Stimulated activated naive B cell treated with anti-CD40 and anti-IgM and Interleukin-4, amounts not matched to agents 10 μg/mL and 1 μg/mL and 100 μg/mL, for 72 hours (primary cell): ENCODE data around the gene MPV17.
A peak's percentile ranks its signal among the peaks of the same experiment; 100 is the strongest.
"Not testable (repeated sequence)": the region's sequence is repeated elsewhere in the genome, so short reads cannot be mapped to it uniquely, and the experiment has no call there.

Source experiments
- ATAC-seq, 2 donors: fragments of 150-1000 bp; cut with Tn5 transposase; replicated peaks; 2 replicates each; pipeline ENCODE4 v1.10.0; 2021; ENCODE audit warnings: moderate library complexity in 1 of 2
- DNase-seq: peaks from one replicate; pipeline ENCODE4 v3.0.0; 2021
- H3K27ac Mint-ChIP-seq: one replicate; pipeline ENCODE4 v1.8.0; 2022; ENCODE audit warnings: mild to moderate bottlenecking, mixed read lengths
- H3K27me3 Mint-ChIP-seq, 2 donors: one replicate each; pipeline ENCODE4 v1.8.0; 2022; ENCODE audit warnings: mixed read lengths in 2 of 2
- H3K36me3 Mint-ChIP-seq, 2 donors: one replicate each; pipeline ENCODE4 v1.8.0; 2022; ENCODE audit warnings: mixed read lengths in 2 of 2, mild to moderate bottlenecking in 1 of 2
- H3K4me1 Mint-ChIP-seq, 2 donors: one replicate each; pipeline ENCODE4 v1.8.0; 2022; ENCODE audit warnings: mixed read lengths in 2 of 2, mild to moderate bottlenecking in 1 of 2
- H3K4me3 Mint-ChIP-seq, 2 donors: one replicate each; pipeline ENCODE4 v1.8.0; 2022; ENCODE audit warnings: mild to moderate bottlenecking in 2 of 2, mixed read lengths in 2 of 2, moderate library complexity in 1 of 2
- H3K9me3 Mint-ChIP-seq, 2 donors: one replicate each; pipeline ENCODE4 v1.8.0; 2022; ENCODE audit warnings: mixed read lengths in 2 of 2, mild to moderate bottlenecking in 1 of 2

The MPV17 gene

DNA sequence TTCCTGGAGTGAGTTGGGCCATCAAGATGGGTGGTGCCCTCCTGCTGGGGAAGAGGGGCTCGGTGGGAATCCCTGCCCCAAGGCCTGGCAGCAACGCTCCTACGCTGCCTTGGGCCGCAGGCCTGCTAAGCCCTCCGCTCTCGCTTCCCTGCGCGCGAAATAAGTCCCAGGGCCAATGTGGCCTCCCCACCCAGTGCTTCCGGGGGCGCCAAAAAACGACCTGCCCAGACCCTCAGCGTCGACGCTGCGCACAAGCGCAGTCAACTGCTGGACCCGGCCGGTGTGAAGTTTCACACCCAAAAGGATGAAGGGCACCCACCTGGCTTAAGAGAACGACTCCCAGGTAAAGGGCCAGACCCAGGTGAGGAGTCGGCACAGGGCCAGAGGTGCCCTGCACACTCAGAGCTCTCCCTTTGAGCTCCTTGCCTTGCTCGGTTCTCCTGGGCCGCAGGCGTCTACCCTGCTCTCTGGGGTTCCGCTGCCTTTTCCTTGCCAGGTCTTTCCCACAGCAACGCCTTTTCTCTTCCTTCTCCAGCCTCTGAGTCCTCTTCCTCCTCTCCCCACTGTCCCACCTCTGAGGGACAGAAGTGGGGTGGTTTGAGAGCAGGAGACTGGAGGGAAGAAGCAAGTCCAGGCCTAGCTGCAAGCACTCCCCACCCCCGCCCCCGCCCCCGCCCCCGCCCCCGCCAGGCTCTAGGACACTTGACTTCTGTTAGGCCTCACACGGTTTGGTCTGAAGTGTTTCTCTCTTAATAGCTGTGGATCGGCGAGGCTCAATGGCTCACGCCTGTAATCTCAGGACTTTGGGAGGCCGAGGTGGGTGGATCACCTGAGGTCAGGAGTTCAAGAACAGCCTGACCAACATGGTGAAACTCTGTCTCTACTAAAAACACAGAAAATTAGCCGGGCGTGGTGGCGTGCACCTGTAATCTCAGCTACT, 47.4 kb downstream of the MPV17 start, which contains the start of gene DNAJC5G:
Gene DNAJC5G (plus strand): TSS at position 223 of the 940 bp plus-strand sequence. CDS start 1,296 bp downstream, outside the sequence.
- no peak within 1 kb of the TSS for H3K27ac Mint-ChIP-seq

DNA sequence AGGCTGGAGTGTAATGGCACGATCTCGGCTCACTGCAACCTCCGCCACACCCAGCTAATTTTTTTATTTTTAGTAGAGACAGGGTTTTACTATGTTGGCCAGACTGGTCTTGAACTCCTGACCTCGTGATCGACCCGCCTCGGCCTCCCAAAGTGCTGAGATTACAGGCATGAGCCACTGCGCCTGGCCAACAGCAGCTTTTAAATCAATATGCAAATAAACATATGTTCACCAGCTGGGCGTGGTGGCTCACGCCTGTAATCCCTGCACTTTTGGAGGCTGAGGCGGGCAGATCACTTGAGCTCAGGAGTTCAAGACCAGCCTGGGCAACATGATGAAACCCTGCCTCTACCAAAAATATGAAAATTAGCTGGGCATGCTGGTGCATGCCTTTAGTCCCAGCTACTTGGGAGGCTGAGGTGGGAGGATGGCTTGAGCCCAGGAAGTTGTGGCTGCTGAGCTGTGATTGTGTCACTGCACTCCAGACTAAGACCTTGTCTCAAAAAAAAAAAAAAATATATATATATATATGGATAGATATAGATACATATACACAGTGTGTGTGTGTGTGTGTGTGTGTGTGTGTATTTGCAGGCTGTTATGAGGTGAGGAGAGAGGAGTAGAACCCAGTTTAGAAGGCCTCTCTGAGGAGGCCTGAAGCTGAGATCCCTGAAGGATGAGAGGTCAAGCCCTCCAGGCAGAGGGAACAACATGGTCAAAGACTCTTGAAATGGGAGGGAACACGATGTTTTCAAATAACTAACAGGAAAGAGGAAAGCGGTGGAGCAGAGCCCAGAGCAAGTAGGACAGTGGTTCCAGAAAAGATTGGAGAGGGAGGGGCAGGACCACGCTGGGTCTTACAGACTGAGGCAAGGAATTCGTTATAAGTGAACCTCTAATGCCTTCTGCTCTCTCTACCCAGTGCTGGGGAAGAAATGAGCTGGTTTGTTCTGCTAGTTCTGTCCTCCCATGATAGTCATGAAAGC, 50.1 kb downstream of the MPV17 start:
- not testable (repeated sequence) for H3K4me3 Mint-ChIP-seq, DNase-seq, H3K4me1 Mint-ChIP-seq, H3K27ac Mint-ChIP-seq, H3K36me3 Mint-ChIP-seq, H3K9me3 Mint-ChIP-seq, ATAC-seq
- H3K27me3 Mint-ChIP-seq: peaks cover 16 to 26% of the 10 kb centered on the region in 2 donors

More for the DNA sequence above, 47.4 kb downstream of the MPV17 start, which contains the start of gene DNAJC5G:
- ATAC-seq: no peak
- DNase-seq: no peak
- H3K4me1 Mint-ChIP-seq: peaks cover 5% of the 10 kb centered on the region in 2 donors
- H3K4me3 Mint-ChIP-seq: no peak within 1 kb of the TSS
- peaks cover 14 to 30% of the 10 kb centered on the region in 2 donors for H3K27me3 Mint-ChIP-seq
- no peaks in the 10 kb centered on the region for H3K36me3 Mint-ChIP-seq
- no peaks in the 10 kb centered on the region for H3K9me3 Mint-ChIP-seq

DNA sequence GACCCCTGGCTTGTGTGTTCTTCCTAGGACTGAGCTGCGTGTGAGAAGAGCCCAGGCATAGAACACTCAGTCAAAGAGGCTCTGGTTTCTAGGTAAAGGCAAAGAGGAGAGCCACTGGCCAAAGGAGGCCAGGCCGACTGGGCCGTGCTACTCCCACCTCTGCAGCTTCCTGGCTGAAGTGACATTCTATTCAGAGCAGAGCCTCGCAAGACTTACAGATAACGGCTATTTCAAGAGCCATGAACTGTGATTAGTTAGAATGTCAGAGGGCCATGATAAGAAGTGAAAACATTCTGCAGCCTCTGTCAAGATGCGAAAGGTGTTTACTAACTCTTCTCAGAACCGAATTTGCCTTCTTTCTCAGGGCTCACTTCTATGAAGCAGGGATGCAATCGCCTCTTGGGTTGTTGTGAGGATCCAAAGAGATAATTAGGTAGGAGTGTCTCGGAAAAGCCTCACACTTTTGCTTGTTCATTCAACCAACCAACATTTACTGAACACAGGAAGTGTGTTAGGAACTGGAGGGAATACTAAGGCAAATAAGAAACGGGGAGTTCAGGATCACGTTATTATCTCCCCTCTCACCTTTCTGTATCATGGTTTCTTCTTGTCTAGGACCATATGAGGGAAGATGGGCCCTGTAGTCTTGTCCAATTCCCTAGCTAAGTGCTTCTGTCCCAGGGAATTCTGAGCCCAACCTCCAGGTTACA, 51.1 kb downstream of the MPV17 start:
- Mint-ChIP-seq H3K27me3 (peaks cover 12 to 21% of the 10 kb centered on the region in 2 donors), H3K36me3 (no peaks in the 10 kb centered on the region), H3K9me3 (no peaks in the 10 kb centered on the region), H3K4me1 (no peaks in the 10 kb centered on the region), H3K4me3 (no peak overlapping the region), H3K27ac (no peak overlapping the region)
- no peak for DNase-seq
- ATAC-seq: no peak

- H3K4me3 Mint-ChIP-seq: no peak overlapping the region
- H3K27ac Mint-ChIP-seq: no peak overlapping the region
- ATAC-seq: peak in 1 of 2 donors; percentile 42
- peaks cover 12% of the 10 kb centered on the region in 2 donors for H3K27me3 Mint-ChIP-seq
- H3K4me1 Mint-ChIP-seq: no peaks in the 10 kb centered on the region
- no peaks in the 10 kb centered on the region for H3K9me3 Mint-ChIP-seq
- DNase-seq: no peak
- H3K36me3 Mint-ChIP-seq: no peaks in the 10 kb centered on the region
Measured at GRCh38 chr2:27270670-27271069, 52.2 kb downstream of the MPV17 start.

GRCh38 chr2:27270131-27270530, 52.8 kb downstream of the MPV17 start:
- H3K36me3 Mint-ChIP-seq: no peaks in the 10 kb centered on the region
- no peaks in the 10 kb centered on the region for H3K9me3 Mint-ChIP-seq
- peaks cover 11 to 17% of the 10 kb centered on the region in 2 donors for H3K27me3 Mint-ChIP-seq
- H3K4me3 Mint-ChIP-seq: no peak overlapping the region
- ATAC-seq (no peak), DNase-seq (no peak)
- H3K27ac Mint-ChIP-seq: no peak overlapping the region
- H3K4me1 Mint-ChIP-seq: peaks cover 0 to 2% of the 10 kb centered on the region in 2 donors

DNA sequence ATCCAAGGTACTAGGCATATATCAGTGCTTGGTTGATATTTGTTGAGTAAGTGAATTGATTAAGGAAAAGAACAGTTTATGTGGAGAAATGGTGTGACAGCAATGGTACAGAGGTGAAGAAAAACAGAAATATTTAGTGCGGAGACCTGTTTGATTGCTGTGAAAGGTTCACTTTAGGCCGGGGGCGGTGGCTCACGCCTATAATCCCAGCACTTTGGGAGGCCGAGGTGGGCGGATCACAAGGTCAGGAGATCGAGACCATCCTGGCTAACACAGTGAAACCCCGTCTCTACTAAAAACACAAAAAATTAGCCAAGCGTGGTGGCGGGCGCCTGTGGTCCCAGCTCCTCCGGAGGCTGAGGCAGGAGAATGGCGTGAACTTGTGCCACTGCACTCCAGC, 54.6 kb downstream of the MPV17 start:
- H3K36me3 Mint-ChIP-seq, H3K9me3 Mint-ChIP-seq, H3K27ac Mint-ChIP-seq, H3K4me3 Mint-ChIP-seq, ATAC-seq, DNase-seq: not testable (repeated sequence)
- H3K4me1 Mint-ChIP-seq: peaks cover 12 to 16% of the 10 kb centered on the region in 2 donors
- H3K27me3 Mint-ChIP-seq: peaks cover 22 to 23% of the 10 kb centered on the region in 2 donors

GRCh38 chr2:27265536-27265870, 57.4 kb downstream of the MPV17 start:
- DNase-seq (no peak), ATAC-seq (no peak)
- Mint-ChIP-seq H3K9me3 (no peaks in the 10 kb centered on the region), H3K27ac (no peak overlapping the region), H3K27me3 (peaks cover 37 to 40% of the 10 kb centered on the region in 2 donors), H3K4me3 (peak overlapping the region; percentile 46 to 59), H3K36me3 (peaks cover 2 to 3% of the 10 kb centered on the region in 2 donors), H3K4me1 (peaks cover 24 to 31% of the 10 kb centered on the region in 2 donors)

DNA sequence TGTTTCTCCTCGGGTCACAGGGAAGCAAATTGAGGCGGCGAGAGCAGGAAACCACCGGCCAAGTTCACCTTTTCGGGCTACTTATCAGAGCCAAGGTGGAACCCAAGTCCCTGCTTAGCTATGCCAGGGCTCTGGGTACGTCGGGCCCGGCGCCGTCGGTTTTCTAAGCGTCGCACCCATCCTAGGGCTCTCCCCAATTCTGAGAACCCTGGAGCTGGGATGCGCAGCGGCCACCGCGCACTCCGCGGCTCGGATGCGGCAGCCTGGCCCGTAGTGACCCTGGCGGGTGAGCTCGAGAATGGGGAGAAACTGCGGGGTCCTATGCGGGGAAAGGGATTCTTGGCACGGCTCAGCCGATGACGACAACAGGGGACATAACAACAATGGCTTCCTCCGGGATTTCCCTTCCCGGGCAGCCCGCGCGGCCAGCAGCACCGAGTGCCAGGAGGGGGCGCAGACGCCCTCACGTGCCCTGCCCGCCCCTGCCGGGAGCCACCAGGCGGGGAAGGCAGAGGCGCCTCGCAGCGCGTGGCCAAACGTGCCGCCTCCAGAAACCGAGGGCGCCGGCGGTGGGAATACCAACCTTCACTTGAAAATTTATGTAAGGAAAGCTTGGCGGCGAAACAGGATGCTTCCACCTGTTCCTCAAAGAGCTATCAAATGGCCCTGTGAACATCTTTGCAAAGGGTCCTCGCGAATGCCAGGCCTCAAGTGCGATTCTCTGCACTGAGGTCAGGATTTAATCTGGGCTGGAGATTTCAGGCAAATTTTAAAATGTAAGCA, 58.0 kb downstream of the MPV17 start:
- H3K36me3 Mint-ChIP-seq: peaks cover 2 to 3% of the 10 kb centered on the region in 2 donors
- DNase-seq: peak; percentile 55
- peak overlapping the region; percentile 86 to 93 for H3K4me3 Mint-ChIP-seq
- ATAC-seq: peak; percentile 53 to 63
- peaks cover 43 to 46% of the 10 kb centered on the region in 2 donors for H3K27me3 Mint-ChIP-seq
- H3K4me1 Mint-ChIP-seq: peaks cover 24 to 31% of the 10 kb centered on the region in 2 donors
- H3K27ac Mint-ChIP-seq: peak overlapping the region; percentile 39
- H3K9me3 Mint-ChIP-seq: no peaks in the 10 kb centered on the region

DNA sequence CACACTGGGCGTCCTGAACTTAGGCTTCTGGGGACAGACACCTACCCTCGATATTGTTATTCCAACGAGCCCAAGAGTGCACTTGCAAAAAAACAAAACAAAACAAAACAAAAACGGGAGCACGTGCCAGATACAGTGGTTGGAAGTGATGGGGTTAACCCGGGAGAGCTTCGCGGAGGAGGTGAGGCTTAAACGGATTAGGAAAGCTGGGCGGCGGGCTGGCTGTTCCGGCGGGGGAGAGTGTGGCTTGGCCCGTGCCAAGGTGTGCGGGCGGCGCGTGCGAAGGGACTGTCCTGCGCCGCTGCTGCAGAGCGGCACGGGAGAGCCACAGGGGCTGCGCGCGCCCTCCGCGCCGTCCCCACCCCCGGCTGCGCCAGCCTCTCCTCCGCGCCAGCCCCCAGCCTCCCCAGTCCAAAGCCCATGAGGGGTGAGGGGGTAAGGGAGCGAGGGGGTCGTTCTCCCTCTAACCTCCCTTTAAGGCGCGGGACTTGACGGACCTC, 58.6 kb downstream of the MPV17 start:
- no peak overlapping the region for H3K27ac Mint-ChIP-seq
- H3K36me3 Mint-ChIP-seq: peaks cover 2 to 3% of the 10 kb centered on the region in 2 donors
- no peak for DNase-seq
- H3K4me1 Mint-ChIP-seq: peaks cover 24 to 31% of the 10 kb centered on the region in 2 donors
- peak; percentile 51 to 53 for ATAC-seq
- peak overlapping the region; percentile 86 to 93 for H3K4me3 Mint-ChIP-seq
- H3K9me3 Mint-ChIP-seq: no peaks in the 10 kb centered on the region
- H3K27me3 Mint-ChIP-seq: peaks cover 44 to 48% of the 10 kb centered on the region in 2 donors

GRCh38 chr2:27263287-27264252, 59.3 kb downstream of the MPV17 start:
- ATAC-seq (no peak), DNase-seq (no peak)
- H3K27me3 Mint-ChIP-seq: peaks cover 44 to 53% of the 10 kb centered on the region in 2 donors
- H3K4me1 Mint-ChIP-seq: peaks cover 24 to 31% of the 10 kb centered on the region in 2 donors
- H3K36me3 Mint-ChIP-seq: peaks cover 2 to 3% of the 10 kb centered on the region in 2 donors
- H3K9me3 Mint-ChIP-seq: no peaks in the 10 kb centered on the region
- peak overlapping the region; percentile 86 to 93 for H3K4me3 Mint-ChIP-seq
- H3K27ac Mint-ChIP-seq: peak overlapping the region; percentile 83

- DNase-seq: peak; percentile 32
- H3K36me3 Mint-ChIP-seq: peaks cover 2 to 3% of the 10 kb centered on the region in 2 donors
- H3K4me3 Mint-ChIP-seq: peak within 1 kb of the TSS; percentile 86 to 93
- H3K4me1 Mint-ChIP-seq: peaks cover 24 to 31% of the 10 kb centered on the region in 2 donors
- no peaks in the 10 kb centered on the region for H3K9me3 Mint-ChIP-seq
- H3K27me3 Mint-ChIP-seq: peaks cover 50 to 60% of the 10 kb centered on the region in 2 donors
- peak; percentile 66 to 73 for ATAC-seq
- peak within 1 kb of the TSS; percentile 83 for H3K27ac Mint-ChIP-seq
Measured at GRCh38 chr2:27262379-27263286, 60.3 kb downstream of the MPV17 start, which contains the start of gene SLC30A3. Gene SLC30A3 (minus strand): TSS chr2:27263047. CDS start chr2:27262906, 141 bp downstream.
